K562 (cell line): ENCODE data around the gene VPS13D. TPM values are rescaled to one million over a fixed set of nuclear protein-coding genes. Genes with fewer than 3 reads are reported as not detected.

Source experiments
- BRD4 ChIP-seq: fragments of 200-600 bp; sonication (generic); IDR thresholded peaks from 2 replicates; pipeline ENCODE4 v1.6.1; 2017; ENCODE audit warnings: inconsistent platforms
- CREB3 ChIP-seq: fragments of 450-650 bp; conservative IDR thresholded peaks from 2 replicates; pipeline ENCODE4 v1.6.1; 2016; ENCODE audit warnings: missing genetic modification characterization, low read depth, mild to moderate bottlenecking, missing compliant biosample characterization, moderate library complexity
- E2F1 ChIP-seq: sonication (generic); formaldehyde crosslinking; IDR thresholded peaks from 2 replicates; pipeline ENCODE4 v1.8.1; 2023; ENCODE audit warnings: mild to moderate bottlenecking, missing genetic modification reagents, moderate library complexity
- HMGXB4 ChIP-seq: sonication (generic); formaldehyde crosslinking; IDR thresholded peaks from 2 replicates; pipeline ENCODE4 v1.8.1; 2023; ENCODE audit warnings: mild to moderate bottlenecking, missing genetic modification reagents
- KDM1A ChIP-seq, 2 experiments: fragments of 450-650 bp; IDR thresholded peaks; 2 replicates each; pipeline ENCODE4 v1.6.1; 2016; ENCODE audit warnings: mild to moderate bottlenecking in 2 of 2
- MBD2 ChIP-seq: sonication (generic); IDR thresholded peaks from 2 replicates; pipeline ENCODE4 v1.6.1; 2016; ENCODE audit warnings: low read depth, borderline replicate concordance
- NFXL1 ChIP-seq: fragments of 450-650 bp; formaldehyde crosslinking; IDR thresholded peaks from 2 replicates; pipeline ENCODE4 v1.4.0; 2021; ENCODE audit warnings: mild to moderate bottlenecking
- PKNOX1 ChIP-seq: fragments of 450-650 bp; IDR thresholded peaks from 2 replicates; pipeline ENCODE4 v1.6.1; 2016
- RERE ChIP-seq: sonication (generic); formaldehyde crosslinking; IDR thresholded peaks from 2 replicates; pipeline ENCODE4 v1.8.0; 2023; ENCODE audit warnings: missing genetic modification reagents, mild to moderate bottlenecking, borderline replicate concordance
- RFX7 ChIP-seq: fragments of 250-450 bp; sonication (Bioruptor Pico); IDR thresholded peaks from 2 replicates; pipeline ENCODE4 v1.5.1; 2021; ENCODE audit warnings: mild to moderate bottlenecking
- SNIP1 ChIP-seq: fragments of 450-650 bp; IDR thresholded peaks from 2 replicates; pipeline ENCODE4 v1.7.1; 2017; ENCODE audit warnings: low read depth, mild to moderate bottlenecking
- SRSF3 ChIP-seq: fragments of 200-400 bp; formaldehyde crosslinking; IDR thresholded peaks from 2 replicates; pipeline ENCODE4 v1.6.1; 2016; ENCODE audit warnings: mild to moderate bottlenecking, low read length, moderate library complexity; ENCODE audit not compliant: insufficient read depth
- ZNF639 ChIP-seq, 2 experiments: fragments of 200-800 bp in 1 of 2; sonication (Bioruptor generic) in 1 of 2; sonication (generic) in 1 of 2; formaldehyde crosslinking in 1 of 2; IDR thresholded peaks in 1 of 2; conservative IDR thresholded peaks in 1 of 2; 2 replicates each; pipeline versions ENCODE4 v1.5.0 to v1.6.1; 2016 to 2020; ENCODE audit warnings: missing compliant biosample characterization in 1 of 2, missing genetic modification characterization in 1 of 2, missing genetic modification reagents in 1 of 2
- polyA plus RNA-seq, 8 experiments: library from polyadenylated mRNA; depleted of rRNA in 4 of 8; stranded (reverse) in 5 of 8; unstranded in 3 of 8; fragments of >200 nt; fragmentation: Nextera tagmentation in 2 of 8; fragmentation: Illumina TruSeq in 1 of 8; extraction: Ambion mirVana in 2 of 8; extraction: Trizol in 1 of 8; gene quantifications; 2 replicates each; pipeline versions ENCODE4 v1.2.1 to v1.2.3, GENCODE V29; 2011 to 2014; ENCODE audit warnings: inconsistent platforms in 1 of 8, missing spikeins in 1 of 8
- total RNA-seq, 7 experiments: library from RNA; depleted of rRNA in 6 of 7; stranded (reverse); fragments of >200 nt in 6 of 7; fragmentation: Illumina TruSeq in 2 of 7; extraction: Trizol in 2 of 7; gene quantifications; 2 replicates each; pipeline versions ENCODE4 v1.2.1 to v1.2.3, GENCODE V29; 2011 to 2021; ENCODE audit warnings: low replicate concordance in 1 of 7

VPS13D gene
- total and polyA plus RNA-seq, 9 of the 15 experiments (the other 6 are each of a cell fraction or from before 2014, with no cell fraction given) = 6.1 to 51.5 (median 38.5) TPM

- TF ChIP-seq ZNF639 (CRISPR knock-in tag; conservative IDR thresholded peaks at IDR 0.05 in 1 of 2, IDR thresholded peaks at IDR 0.05 in 1 of 2) (no peak), MBD2 (no peak), RFX7 (CRISPR knock-in tag) (no peak), KDM1A (IDR thresholded peaks at IDR 0.05) (no peak), SRSF3 (no peak), E2F1 (CRISPR knock-in tag) (no peak), CREB3 (tag) (no peak), BRD4 (no peak), HMGXB4 (CRISPR knock-in tag) (no peak), NFXL1 (CRISPR knock-in tag) (0 out of 2 replicates have a peak, but pooled peaks have one; percentile 51), RERE (CRISPR knock-in tag) (no peak), PKNOX1 (no peak), SNIP1 (no peak)
These were observed 20.9 kb upstream of the VPS13D start (continued) for GRCh38 chr1:12208764-12209494.
